ENCODE measurements around the gene RNU2-1.
"Not testable (repeated sequence)": the region's sequence is repeated elsewhere in the genome, so short reads cannot be mapped to it uniquely, and the experiment has no call there.

Gene RNU2-1

DNA sequence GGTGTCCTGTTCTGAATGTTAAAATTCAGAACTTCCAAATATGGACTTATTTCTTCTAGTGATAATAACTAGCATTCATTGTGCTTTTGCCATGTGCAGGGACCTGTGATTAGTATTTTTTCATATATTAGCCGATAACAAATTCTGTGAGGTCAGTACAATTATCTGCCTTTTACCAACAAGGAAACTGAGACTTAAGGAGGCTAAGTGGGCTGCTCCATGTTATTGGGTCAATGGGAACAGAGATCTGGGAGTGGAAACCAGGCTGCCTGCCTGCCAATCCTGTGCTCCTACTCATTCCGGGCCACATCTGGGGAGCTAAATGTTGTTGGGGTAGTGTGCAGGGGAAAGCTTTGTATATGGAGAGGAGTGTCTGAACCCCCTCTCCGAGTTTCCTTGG lies 18.4 kb downstream of the RNU2-1 start:
- DNase-seq, result no peak

DNA sequence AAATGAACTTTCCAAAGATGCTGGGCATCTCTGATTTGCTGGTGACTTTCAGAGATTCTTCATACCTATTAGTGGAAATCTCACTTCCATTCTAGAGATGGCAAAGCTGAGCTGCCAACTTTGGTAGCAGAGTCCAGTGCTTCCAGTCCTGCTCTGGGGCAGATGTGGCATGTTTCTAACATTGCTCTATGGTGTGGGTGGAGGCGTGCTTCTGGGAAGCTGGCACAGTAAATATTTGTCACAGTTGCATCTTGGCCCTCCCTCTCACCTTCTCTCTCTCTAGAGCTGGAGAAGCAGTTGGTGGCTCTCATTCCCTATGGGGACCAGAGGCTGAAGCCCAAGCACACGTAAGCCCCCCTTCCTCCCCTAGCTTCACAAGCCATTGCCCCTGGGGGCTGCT lies 20.2 kb downstream of the RNU2-1 start:
- DNase-seq, result no peak

- no peak for DNase-seq
Measured at GRCh38 chr17:43212641-43213490, 20.9 kb downstream of the RNU2-1 start.

DNA sequence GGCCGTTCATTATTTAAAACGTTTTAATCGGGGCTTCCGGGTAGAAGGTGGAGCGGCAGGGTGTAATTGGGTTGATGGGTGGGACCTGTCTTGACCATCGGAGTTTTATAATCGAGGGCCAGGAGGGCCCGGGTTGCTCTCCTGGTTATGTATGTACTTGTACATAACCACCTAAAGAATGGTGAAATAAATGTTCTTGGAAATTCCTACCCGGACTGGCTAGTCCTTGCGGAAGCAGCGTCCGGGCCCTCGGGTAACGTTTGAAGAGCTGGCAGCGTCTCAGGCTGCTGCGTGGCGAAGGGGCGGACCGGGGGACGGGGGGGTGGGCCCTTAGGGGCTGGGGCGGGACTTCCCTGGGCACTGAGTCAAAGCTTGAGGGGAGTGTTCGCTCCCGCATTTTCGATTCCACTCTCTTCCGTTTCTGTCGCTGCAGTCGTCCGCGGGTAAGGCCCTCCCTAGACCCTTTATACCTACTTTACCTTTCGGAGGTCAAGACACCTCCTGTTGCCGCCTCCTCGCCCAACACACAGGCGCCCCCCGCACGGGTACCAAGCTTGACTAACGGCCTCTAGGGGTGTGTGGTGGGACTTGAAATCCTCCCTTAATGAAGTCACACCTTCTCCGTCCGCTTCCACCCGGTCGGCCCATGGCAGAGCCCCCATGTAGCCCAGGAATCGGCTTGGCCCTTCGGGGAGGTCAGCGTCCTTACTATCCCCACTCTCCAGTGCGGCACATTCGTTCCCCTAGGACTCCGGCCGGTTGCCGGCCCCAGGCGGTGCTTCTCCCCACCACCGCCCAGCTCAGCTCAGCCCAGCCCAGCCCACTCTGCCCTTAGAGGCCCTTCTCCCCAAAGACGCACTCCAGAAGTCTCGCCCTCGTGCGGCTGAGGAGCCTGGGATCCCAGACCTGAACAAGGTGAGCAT lies 22.0 kb downstream of the RNU2-1 start, which contains the start of gene TMEM106A:
Gene TMEM106A (plus strand): TSS at position 396 of the 923 bp plus-strand sequence. CDS start 1,167 bp downstream, outside the sequence.
- no peak for DNase-seq

DNA sequence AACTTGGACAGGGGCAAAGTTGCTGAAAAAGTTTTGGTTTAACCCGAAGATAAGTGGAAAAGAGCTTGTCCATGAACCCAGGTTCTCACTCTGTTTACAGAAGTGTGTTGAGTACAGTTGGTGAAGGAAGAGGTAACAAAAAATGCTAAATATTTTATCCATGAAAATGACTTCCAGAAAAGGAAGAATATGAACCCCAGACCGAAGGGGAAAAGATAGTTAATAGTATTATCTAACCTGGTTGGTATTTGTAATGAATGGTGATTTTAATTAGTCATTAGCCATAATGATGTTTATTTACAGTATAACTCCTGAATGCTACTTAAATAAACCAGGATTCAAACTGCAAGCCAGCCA lies 22.7 kb downstream of the RNU2-1 start:
- no peak for DNase-seq

DNA sequence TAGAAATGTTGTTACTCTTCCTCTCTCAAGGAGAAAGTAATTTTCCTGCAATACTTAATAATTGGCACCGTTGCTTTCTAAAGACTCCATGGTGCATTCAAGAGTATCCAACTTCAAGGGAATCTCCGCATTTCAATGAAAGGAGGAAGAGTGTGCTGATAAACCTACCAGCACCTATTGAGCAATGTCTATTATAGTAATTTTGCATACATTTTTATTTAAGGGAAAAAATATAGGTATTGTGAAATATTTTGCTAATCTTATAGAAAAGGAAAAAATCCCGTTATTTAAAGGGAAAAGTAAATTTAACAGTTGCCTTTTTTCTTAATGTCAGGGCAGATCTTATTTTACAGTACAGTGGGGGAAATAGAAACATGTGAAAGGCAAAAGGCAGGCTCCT lies 23.2 kb downstream of the RNU2-1 start:
- DNase-seq, result no peak

DNA sequence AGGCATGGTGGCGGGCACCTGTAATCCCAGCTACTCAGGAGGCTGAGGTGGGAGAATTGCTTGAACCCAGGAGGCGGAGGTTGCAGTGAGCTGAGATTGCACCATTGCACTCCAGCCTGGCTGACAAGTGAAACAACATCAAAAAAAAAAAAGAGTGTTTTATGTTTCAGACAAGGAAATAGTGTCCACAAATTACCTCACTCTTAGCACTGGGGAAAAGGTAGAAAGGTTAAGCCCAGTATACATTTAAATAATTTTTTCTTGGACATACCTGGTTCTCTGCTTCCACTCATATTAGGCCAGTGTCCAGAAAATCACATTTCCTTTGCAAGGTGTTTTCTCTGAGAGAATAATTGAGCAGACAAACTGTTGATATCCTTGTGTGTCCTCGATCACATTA lies 30.8 kb downstream of the RNU2-1 start:
- DNase-seq, result not testable (repeated sequence)

- DNase-seq, result no peak
Measured at GRCh38 chr17:43200127-43200526, 33.6 kb downstream of the RNU2-1 start.

- no peak for DNase-seq
Measured at GRCh38 chr17:43199633-43200032, 34.1 kb downstream of the RNU2-1 start.

DNA sequence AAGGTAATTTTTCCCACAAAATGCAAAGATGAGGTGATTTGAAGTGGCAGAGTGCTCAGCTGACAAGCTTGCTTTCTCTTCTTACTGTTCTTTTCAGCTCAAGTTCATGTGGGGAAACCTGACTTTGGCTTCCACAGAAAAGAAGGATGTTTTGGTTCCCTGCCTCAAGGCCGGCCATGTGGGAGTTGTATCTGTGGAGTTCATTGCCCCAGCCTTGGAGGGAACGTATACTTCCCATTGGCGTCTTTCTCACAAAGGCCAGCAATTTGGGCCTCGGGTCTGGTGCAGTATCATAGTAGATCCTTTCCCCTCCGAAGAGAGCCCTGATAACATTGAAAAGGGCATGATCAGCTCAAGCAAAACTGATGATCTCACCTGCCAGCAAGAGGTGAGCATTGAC lies 40.5 kb downstream of the RNU2-1 start:
- DNase-seq, result no peak

GRCh38 chr17:43186656-43187055 lies 47.1 kb downstream of the RNU2-1 start:
- not testable (repeated sequence) for DNase-seq

DNA sequence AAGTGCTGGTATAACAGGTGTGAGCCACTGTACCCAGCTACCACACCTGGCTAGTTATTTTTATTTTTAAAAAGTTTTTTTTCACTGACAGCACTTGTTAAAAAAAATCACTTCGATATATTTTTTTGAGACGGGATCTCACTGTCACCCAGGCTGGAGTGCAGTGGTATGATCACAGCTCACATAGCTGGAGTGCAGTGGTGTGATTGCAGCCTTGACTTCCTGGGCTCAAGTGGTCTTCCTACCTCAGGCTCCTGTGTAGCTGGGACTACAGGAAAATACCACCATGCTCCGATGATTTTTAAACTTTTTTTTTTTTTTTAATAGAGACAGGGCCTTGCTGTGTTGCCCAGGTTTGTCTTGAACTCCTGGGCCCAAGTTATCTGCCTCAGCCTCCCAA lies 49.9 kb downstream of the RNU2-1 start:
- no peak for DNase-seq

Measured in NCI-H446 treated with DMSO at 0.1 percent for 48 hours (cell line).